Measurements from ENCODE around the gene CLCA1.
A peak's percentile ranks its signal among the peaks of the same experiment; 100 is the strongest.

The CLCA1 gene

DNA sequence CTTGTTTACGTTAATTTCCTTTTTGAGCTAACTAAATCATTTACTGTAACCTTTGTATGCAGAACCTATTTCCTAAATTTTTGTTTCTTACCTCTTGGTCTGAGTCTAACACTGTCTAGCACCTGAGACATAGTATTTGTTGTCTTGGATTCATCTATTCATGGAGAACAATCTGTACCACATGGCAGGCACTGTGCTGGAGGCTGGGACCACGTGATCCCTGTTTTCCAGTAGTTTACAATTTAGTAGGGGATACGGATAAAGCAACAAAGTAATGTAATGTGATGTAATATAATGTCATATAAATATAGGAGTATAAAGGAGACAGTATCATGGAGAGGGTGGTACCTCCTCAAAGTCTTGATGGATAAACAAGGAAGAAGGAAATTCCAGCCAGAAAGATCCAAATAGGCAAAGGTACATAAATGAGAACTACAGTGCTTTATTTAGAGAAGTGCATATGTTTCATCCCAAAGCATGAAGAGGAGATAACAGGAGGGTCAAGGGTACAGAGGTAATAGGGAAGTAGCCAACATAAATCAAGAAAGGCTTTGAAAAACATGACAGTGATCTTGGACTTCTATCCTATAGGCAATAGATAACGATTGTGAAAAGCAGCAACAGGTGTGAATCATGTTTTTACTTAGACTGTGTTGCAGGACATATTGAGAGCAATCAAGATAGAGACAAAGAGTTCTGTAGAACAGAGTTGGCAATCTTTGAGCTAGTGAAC, 52.2 kb downstream of the CLCA1 start:
- DNase-seq (ENCODE audit: low read depth), result no peak
- TF ChIP-seq, protein P1, sequence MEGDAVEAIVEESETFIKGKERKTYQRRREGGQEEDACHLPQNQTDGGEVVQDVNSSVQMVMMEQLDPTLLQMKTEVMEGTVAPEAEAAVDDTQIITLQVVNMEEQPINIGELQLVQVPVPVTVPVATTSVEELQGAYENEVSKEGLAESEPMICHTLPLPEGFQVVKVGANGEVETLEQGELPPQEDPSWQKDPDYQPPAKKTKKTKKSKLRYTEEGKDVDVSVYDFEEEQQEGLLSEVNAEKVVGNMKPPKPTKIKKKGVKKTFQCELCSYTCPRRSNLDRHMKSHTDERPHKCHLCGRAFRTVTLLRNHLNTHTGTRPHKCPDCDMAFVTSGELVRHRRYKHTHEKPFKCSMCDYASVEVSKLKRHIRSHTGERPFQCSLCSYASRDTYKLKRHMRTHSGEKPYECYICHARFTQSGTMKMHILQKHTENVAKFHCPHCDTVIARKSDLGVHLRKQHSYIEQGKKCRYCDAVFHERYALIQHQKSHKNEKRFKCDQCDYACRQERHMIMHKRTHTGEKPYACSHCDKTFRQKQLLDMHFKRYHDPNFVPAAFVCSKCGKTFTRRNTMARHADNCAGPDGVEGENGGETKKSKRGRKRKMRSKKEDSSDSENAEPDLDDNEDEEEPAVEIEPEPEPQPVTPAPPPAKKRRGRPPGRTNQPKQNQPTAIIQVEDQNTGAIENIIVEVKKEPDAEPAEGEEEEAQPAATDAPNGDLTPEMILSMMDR (conservative IDR thresholded peaks at IDR 0.05; ENCODE audit: control insufficient read depth, insufficient read depth, low read depth, low read length), result no peak
- no peak overlapping the region for H3K4me3 ChIP-seq (ENCODE audit: control insufficient read depth, low read depth, low read length)

DNA sequence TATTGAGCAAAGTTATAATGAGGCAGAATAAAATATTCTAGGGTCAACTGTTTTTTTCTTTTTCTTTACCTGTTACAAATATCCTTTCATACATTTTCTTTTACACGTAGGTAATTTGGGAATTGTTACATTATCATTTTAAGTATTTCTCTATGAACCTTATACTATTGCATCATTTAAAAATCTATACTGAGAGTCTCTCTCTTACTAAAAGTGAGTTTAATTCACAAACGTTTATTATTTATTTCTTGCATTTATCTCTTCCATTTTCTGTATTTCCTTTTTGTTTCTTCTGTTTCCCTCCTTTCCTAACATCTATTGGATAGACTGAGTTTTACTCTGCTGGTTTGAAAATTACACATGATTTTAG, 52.8 kb downstream of the CLCA1 start:
- H3K4me3 ChIP-seq (ENCODE audit: control insufficient read depth, low read depth, low read length), result no peak overlapping the region
- TF ChIP-seq, protein P1 (conservative IDR thresholded peaks at IDR 0.05; ENCODE audit: control insufficient read depth, insufficient read depth, low read depth, low read length), result no peak
- no peak for DNase-seq (ENCODE audit: low read depth)

DNA sequence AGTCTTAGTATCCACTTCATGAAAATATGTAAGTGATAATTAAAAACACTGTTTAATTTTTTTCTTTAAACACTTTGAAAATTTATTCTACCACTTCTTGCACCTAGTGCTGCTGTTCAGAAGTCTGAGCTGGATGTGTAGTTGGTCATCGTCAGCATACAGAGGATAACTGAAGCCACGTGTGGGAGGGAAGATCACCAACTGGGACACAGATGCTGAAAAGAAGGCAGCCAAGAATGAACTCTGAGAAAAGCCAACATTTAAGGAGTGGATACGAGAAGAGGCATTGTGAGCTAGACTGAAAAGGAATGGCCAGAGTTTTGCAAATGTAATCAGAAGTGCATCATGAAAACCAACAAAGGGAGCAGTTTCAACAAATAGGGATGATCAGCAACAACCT, 53.5 kb downstream of the CLCA1 start:
- DNase-seq (ENCODE audit: low read depth), result peak; percentile 34
- TF ChIP-seq, protein P1 (conservative IDR thresholded peaks at IDR 0.05; ENCODE audit: control insufficient read depth, insufficient read depth, low read depth, low read length), result no peak
- no peak overlapping the region for H3K4me3 ChIP-seq (ENCODE audit: control insufficient read depth, low read depth, low read length)

DNA sequence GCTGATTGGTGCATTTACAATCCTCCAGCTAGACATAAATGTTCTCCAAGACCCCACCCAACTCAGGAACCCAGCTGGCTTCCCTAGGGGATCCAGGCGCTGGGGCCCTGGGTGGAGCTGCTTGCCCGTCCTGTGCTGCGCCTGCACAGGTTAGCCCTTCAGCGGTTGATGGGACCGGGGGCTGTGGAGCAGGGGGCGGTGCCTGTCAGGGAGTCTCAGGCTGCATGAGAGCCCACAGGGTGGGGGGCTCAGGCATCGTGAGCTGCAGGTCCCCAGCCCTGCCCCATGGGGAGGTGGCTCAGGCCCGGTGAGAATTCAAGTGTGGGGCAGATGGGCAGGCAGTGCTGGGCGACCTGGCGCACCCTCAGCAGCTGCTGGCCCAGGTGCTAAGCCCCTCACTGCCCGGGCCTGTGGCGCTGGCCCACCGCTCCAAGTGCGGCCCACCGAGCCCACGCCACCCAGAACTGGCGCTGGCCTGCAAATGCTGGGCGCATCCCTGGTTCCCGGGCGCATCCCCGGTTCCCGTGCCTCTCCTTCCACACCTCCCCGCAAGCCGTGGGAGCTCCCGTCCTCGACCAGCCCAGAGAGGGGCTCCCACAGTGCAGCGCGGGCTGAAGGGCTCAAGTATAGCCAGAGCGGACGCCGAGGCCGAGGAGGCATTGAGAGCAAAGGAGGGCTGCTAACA, 55.1 kb downstream of the CLCA1 start:
- TF ChIP-seq, protein P1 (conservative IDR thresholded peaks at IDR 0.05; ENCODE audit: control insufficient read depth, insufficient read depth, low read depth, low read length), result no peak
- H3K4me3 ChIP-seq (ENCODE audit: control insufficient read depth, low read depth, low read length), result no peak overlapping the region
- no peak for DNase-seq (ENCODE audit: low read depth)

DNA sequence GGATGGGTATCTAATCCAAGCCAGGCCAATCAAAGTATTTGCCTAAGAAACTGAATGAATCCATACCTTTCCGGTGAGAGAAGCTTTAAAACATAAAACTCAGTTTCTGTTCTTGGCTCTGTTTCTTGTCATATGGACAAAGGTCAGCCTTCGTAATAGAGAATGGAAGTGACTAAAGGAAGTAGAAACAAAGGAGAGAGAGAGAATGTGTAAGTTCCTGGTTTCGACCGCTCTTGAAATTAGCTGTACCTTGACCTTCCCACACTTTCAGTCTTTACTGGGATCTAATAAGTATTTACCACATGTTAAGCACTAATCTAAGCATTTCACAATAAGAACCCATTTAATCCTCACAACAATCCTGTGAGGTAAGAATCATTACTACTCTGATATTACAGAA, 58.6 kb downstream of the CLCA1 start:
- no peak for DNase-seq (ENCODE audit: low read depth)
- H3K4me3 ChIP-seq (ENCODE audit: control insufficient read depth, low read depth, low read length), result no peak overlapping the region
- TF ChIP-seq, protein P1 (conservative IDR thresholded peaks at IDR 0.05; ENCODE audit: control insufficient read depth, insufficient read depth, low read depth, low read length), result no peak

DNA sequence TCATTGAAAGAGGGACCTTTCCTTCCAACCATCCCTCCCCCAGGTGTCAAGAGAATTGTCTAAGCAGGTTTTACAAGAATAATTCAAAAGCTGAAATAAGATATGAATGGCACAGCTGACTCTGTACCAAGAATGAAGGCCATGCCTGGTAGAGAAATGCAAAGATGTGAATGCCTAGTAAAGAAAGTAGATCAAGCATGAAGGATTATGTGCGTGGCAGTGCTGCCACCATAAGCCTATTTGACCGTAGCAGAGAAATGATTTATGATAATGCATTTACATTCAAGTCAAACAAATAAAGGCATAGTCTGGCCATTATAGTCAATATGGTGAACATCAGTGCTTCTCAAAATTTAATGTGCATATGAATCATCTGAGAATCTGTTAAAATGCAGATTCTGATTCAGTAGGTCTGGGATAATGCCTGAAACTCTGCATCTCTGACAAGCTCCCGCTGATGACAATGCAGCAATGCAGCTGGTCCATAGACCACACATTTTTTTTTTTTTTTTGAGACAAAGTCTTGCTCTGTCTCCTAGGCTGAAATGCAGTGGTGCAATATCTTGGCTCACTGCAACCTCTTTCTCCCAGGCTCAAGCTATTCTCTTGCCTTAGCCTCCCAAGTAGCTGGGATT, 61.6 kb downstream of the CLCA1 start:
- TF ChIP-seq, protein P1 (conservative IDR thresholded peaks at IDR 0.05; ENCODE audit: control insufficient read depth, insufficient read depth, low read depth, low read length), result no peak
- DNase-seq (ENCODE audit: low read depth), result no peak
- H3K4me3 ChIP-seq (ENCODE audit: control insufficient read depth, low read depth, low read length), result no peak overlapping the region
